Measurements from ENCODE around the gene C1orf21.

- TF ChIP-seq CTCF (IDR thresholded peaks at IDR 0.05) = no peak
- TF ChIP-seq EZH2 (IDR thresholded peaks at IDR 0.05; ENCODE audit: borderline replicate concordance, insufficient read depth, low read depth, low read length, poor library complexity, severe bottlenecking) = no peak
Observed at GRCh38 chr1:184395937-184396480, 9.2 kb downstream of the C1orf21 start.
